Measurements from ENCODE around the gene NNAT.
A peak's percentile ranks its signal among the peaks of the same experiment; 100 is the strongest.
"Not testable (repeated sequence)": the region's sequence is repeated elsewhere in the genome, so short reads cannot be mapped to it uniquely, and the experiment has no call there.

Gene NNAT

GRCh38 chr20:37540001-37540400 lies 19.0 kb downstream of the NNAT start:
- no peak for DNase-seq (ENCODE audit: low spot score)

- not testable (repeated sequence) for DNase-seq (ENCODE audit: low spot score)
Measured at GRCh38 chr20:37540838-37541237, 19.8 kb downstream of the NNAT start.

GRCh38 chr20:37541326-37541725 lies 20.3 kb downstream of the NNAT start:
- DNase-seq (ENCODE audit: low spot score) = no peak

- no peak for DNase-seq (ENCODE audit: low spot score)
Measured at GRCh38 chr20:37542281-37542680, 21.2 kb downstream of the NNAT start.

GRCh38 chr20:37543828-37544227 lies 22.8 kb downstream of the NNAT start:
- DNase-seq (ENCODE audit: low spot score) = peak; percentile 74

- no peak for DNase-seq (ENCODE audit: low spot score)
Measured at GRCh38 chr20:37544386-37544785, 23.3 kb downstream of the NNAT start.

- DNase-seq (ENCODE audit: low spot score) = no peak
Measured at GRCh38 chr20:37545516-37545915, 24.5 kb downstream of the NNAT start.

- no peak for DNase-seq (ENCODE audit: low spot score)
Measured at GRCh38 chr20:37547912-37548311, 26.9 kb downstream of the NNAT start.

GRCh38 chr20:37550101-37550920 lies 29.3 kb downstream of the NNAT start:
- DNase-seq (ENCODE audit: low spot score) = not testable (repeated sequence)

GRCh38 chr20:37551660-37552059 lies 30.6 kb downstream of the NNAT start:
- DNase-seq (ENCODE audit: low spot score) = not testable (repeated sequence)

- DNase-seq (ENCODE audit: low spot score) = peak; percentile 64
Measured at GRCh38 chr20:37552415-37552814, 31.4 kb downstream of the NNAT start.

GRCh38 chr20:37554721-37555298 lies 33.8 kb downstream of the NNAT start:
- DNase-seq (ENCODE audit: low spot score) = not testable (repeated sequence)

- DNase-seq (ENCODE audit: low spot score) = no peak
Measured at GRCh38 chr20:37556538-37556937, 35.5 kb downstream of the NNAT start.

GRCh38 chr20:37558306-37558705 lies 37.3 kb downstream of the NNAT start:
- DNase-seq (ENCODE audit: low spot score) = no peak

GRCh38 chr20:37558779-37559178 lies 37.7 kb downstream of the NNAT start:
- DNase-seq (ENCODE audit: low spot score) = no peak

GRCh38 chr20:37559312-37560027 lies 38.4 kb downstream of the NNAT start:
- DNase-seq (ENCODE audit: low spot score) = no peak

- no peak for DNase-seq (ENCODE audit: low spot score)
Measured at GRCh38 chr20:37560629-37561028, 39.6 kb downstream of the NNAT start.

- no peak for DNase-seq (ENCODE audit: low spot score)
Measured at GRCh38 chr20:37562695-37563480, 41.8 kb downstream of the NNAT start.

GRCh38 chr20:37564016-37564387 lies 43.0 kb downstream of the NNAT start:
- no peak for DNase-seq (ENCODE audit: low spot score)

- DNase-seq (ENCODE audit: low spot score) = peak; percentile 66
Measured at GRCh38 chr20:37564388-37565133, 43.5 kb downstream of the NNAT start.

- DNase-seq (ENCODE audit: low spot score) = no peak
Measured at GRCh38 chr20:37565134-37565811, 44.2 kb downstream of the NNAT start.
